Activated B cell treated with CpG ODN at 0.5 μM for 24 hours (primary cell): Measurements from ENCODE around the gene FITM2. TPM values are rescaled to one million over a fixed set of nuclear protein-coding genes. Genes with fewer than 3 reads are reported as not detected.

Experiments
- ATAC-seq: fragments of 200-7000 bp; cut with Tn5 transposase; one replicate; pipeline ENCODE4 v1.10.0; 2021; ENCODE audit warnings: low read depth, mild to moderate bottlenecking, moderate library complexity
- CTCF ChIA-PET: fragments of 350-600 bp; sonication (Branson Sonifier 250); formaldehyde crosslinking; loops from one replicate; lab custom pipeline; 2021; ENCODE audit warnings: antibody characterized with exemption; lab: Charles Lee
- POLR2A ChIA-PET: fragments of 350-600 bp; sonication (Branson Sonifier 250); formaldehyde crosslinking; loops from one replicate; lab custom pipeline; 2021; ENCODE audit warnings: antibody characterized with exemption; lab: Charles Lee
- DNase-seq: peaks from one replicate; pipeline ENCODE4 v3.0.0; 2022
- H3K27ac Mint-ChIP-seq: one replicate; pipeline ENCODE4 v1.8.0; 2020; ENCODE audit warnings: mixed read lengths
- H3K27me3 Mint-ChIP-seq: one replicate; pipeline ENCODE4 v1.8.0; 2021; ENCODE audit warnings: mixed read lengths
- H3K36me3 Mint-ChIP-seq: one replicate; pipeline ENCODE4 v1.8.0; 2021; ENCODE audit warnings: low read depth, mixed read lengths
- H3K4me1 Mint-ChIP-seq: one replicate; pipeline ENCODE4 v1.8.0; 2021; ENCODE audit warnings: mixed read lengths
- H3K4me3 Mint-ChIP-seq: one replicate; pipeline ENCODE4 v1.8.0; 2020; ENCODE audit warnings: mild to moderate bottlenecking, mixed read lengths
- H3K9me3 Mint-ChIP-seq: one replicate; pipeline ENCODE4 v1.8.0; 2020; ENCODE audit warnings: mixed read lengths
- CTCF ChIP-seq: fragments of 200-600 bp; IDR thresholded peaks from one replicate; pipeline ENCODE4 v1.8.0; 2022; ENCODE audit warnings: antibody characterized with exemption, mild to moderate bottlenecking
- intact Hi-C: fragments of 100-400 bp; cut with micrococcal nuclease; formaldehyde crosslinking; loops from one replicate; pipeline ENCODE4 v1.15.1; 2024
- total RNA-seq: library from RNA; stranded (reverse); gene quantifications from 2 replicates; pipeline ENCODE4 v1.2.3, GENCODE V29; 2022

The FITM2 gene
- total RNA-seq, 1 donor from 2014 or later = 3.3 TPM

- ATAC-seq (no peak), DNase-seq (no peak)
- no peaks in the 10 kb centered on the region for H3K36me3 Mint-ChIP-seq
- H3K4me3 Mint-ChIP-seq = no peak overlapping the region
- intact Hi-C loops = no loop called here
- ChIA-PET CTCF (no interaction called here), POLR2A (no interaction called here)
- TF ChIP-seq CTCF = no peak
- H3K27me3 Mint-ChIP-seq = peaks cover 18% of the 10 kb centered on the region
- H3K9me3 Mint-ChIP-seq = no peaks in the 10 kb centered on the region
- H3K4me1 Mint-ChIP-seq = no peaks in the 10 kb centered on the region
- H3K27ac Mint-ChIP-seq = no peak overlapping the region
Observed at GRCh38 chr20:44356353-44356723, 45.3 kb upstream of the FITM2 start.

GRCh38 chr20:44355498-44356352 is 44.7 kb upstream of the FITM2 start, which contains the start of gene HNF4A:
TSS of gene HNF4A (plus strand) at chr20:44355699. CDS start at chr20:44355805, 106 bp downstream.
- no peak for TF ChIP-seq CTCF
- H3K4me3 Mint-ChIP-seq = no peak within 1 kb of the TSS
- ChIA-PET CTCF (no interaction called here), POLR2A (no interaction called here)
- H3K36me3 Mint-ChIP-seq = no peaks in the 10 kb centered on the region
- H3K4me1 Mint-ChIP-seq = no peaks in the 10 kb centered on the region
- DNase-seq (no peak), ATAC-seq (no peak)
- intact Hi-C loops = no loop called here
- no peaks in the 10 kb centered on the region for H3K9me3 Mint-ChIP-seq
- H3K27ac Mint-ChIP-seq = no peak within 1 kb of the TSS
- H3K27me3 Mint-ChIP-seq = peaks cover 18% of the 10 kb centered on the region

GRCh38 chr20:44354979-44355497 is 44.0 kb upstream of the FITM2 start:
- ChIA-PET POLR2A (interaction anchor here (0.6 kb wide), 1 partner anchor 12 kb away, joined by 3 read pairs; no protein-coding TSS in a partner anchor), CTCF (no interaction called here)
- no peak for ATAC-seq
- TF ChIP-seq CTCF = no peak
- intact Hi-C loops = no loop called here
- Mint-ChIP-seq H3K36me3 (no peaks in the 10 kb centered on the region), H3K27me3 (peaks cover 14% of the 10 kb centered on the region), H3K9me3 (no peaks in the 10 kb centered on the region), H3K4me3 (no peak overlapping the region), H3K27ac (no peak overlapping the region), H3K4me1 (no peaks in the 10 kb centered on the region)
- DNase-seq = no peak

GRCh38 chr20:44350567-44350966 is 39.6 kb upstream of the FITM2 start:
- DNase-seq (no peak), ATAC-seq (no peak)
- intact Hi-C loops = no loop called here
- ChIA-PET CTCF (no interaction called here), POLR2A (no interaction called here)
- peaks cover 10% of the 10 kb centered on the region for H3K27me3 Mint-ChIP-seq
- no peaks in the 10 kb centered on the region for H3K9me3 Mint-ChIP-seq
- H3K4me3 Mint-ChIP-seq = no peak overlapping the region
- H3K36me3 Mint-ChIP-seq = no peaks in the 10 kb centered on the region
- H3K27ac Mint-ChIP-seq = no peak overlapping the region
- no peaks in the 10 kb centered on the region for H3K4me1 Mint-ChIP-seq
- no peak for TF ChIP-seq CTCF

GRCh38 chr20:44349349-44349748 is 38.3 kb upstream of the FITM2 start:
- DNase-seq = no peak
- Mint-ChIP-seq H3K4me3 (no peak overlapping the region), H3K36me3 (no peaks in the 10 kb centered on the region), H3K27ac (no peak overlapping the region), H3K9me3 (no peaks in the 10 kb centered on the region), H3K4me1 (no peaks in the 10 kb centered on the region), H3K27me3 (peaks cover 2% of the 10 kb centered on the region)
- intact Hi-C loops = no loop called here
- CTCF ChIA-PET = no interaction called here
- POLR2A ChIA-PET = no interaction called here
- no peak for TF ChIP-seq CTCF
- no peak for ATAC-seq
